Transverse colon (tissue), 4 donors: ENCODE data around the gene RNF144A. TPM values are rescaled to one million over a fixed set of nuclear protein-coding genes. Genes with fewer than 3 reads are reported as not detected.

Experiments used
- DNase-seq: peaks from one replicate; pipeline ENCODE4 v3.0.0-alpha.2; 2019
- H3K27ac ChIP-seq, 4 donors: fragments of 200-600 bp; sonication (generic); 2 replicates each; pipeline ENCODE4 v1.5.1; 2016 to 2018; ENCODE audit warnings: inconsistent platforms in 4 of 4
- H3K27me3 ChIP-seq: fragments of 200-600 bp; sonication (generic); 2 replicates; pipeline ENCODE4 v1.5.1; 2017; ENCODE audit warnings: inconsistent platforms
- H3K36me3 ChIP-seq, 4 donors: fragments of 200-600 bp; sonication (generic); 2 replicates each; pipeline ENCODE4 v1.5.1; 2017 to 2019; ENCODE audit warnings: inconsistent platforms in 4 of 4
- H3K4me1 ChIP-seq, 4 donors: fragments of 200-600 bp; sonication (generic); 2 replicates each; pipeline ENCODE4 v1.5.1; 2017 to 2020; ENCODE audit warnings: inconsistent platforms in 4 of 4
- H3K4me3 ChIP-seq, 4 donors: fragments of 200-600 bp; sonication (generic); 1 replicate in 1 of 4; 2 replicates in 3 of 4; pipeline versions ENCODE4 v1.5.1 to v1.6.1; 2017 to 2019; ENCODE audit warnings: inconsistent platforms in 4 of 4
- H3K9me3 ChIP-seq, 2 donors: fragments of 200-600 bp; sonication (generic); 2 replicates each; pipeline ENCODE4 v1.5.1; 2017 to 2019; ENCODE audit warnings: inconsistent platforms in 2 of 2
- CTCF ChIP-seq, 5 experiments: fragments of 200-600 bp in 3 of 5; fragments of 450-650 bp in 2 of 5; sonication (generic) in 3 of 5; IDR thresholded peaks; 1 replicate in 2 of 5; 2 replicates in 3 of 5; pipeline ENCODE4 v1.5.1; 2016 to 2017; ENCODE audit warnings: antibody characterized with exemption in 5 of 5, inconsistent platforms in 3 of 5, mild to moderate bottlenecking in 2 of 5, moderate library complexity in 1 of 5
- EP300 ChIP-seq: sonication (generic); formaldehyde crosslinking; IDR thresholded peaks from one replicate; pipeline ENCODE4 v1.6.1; 2017; ENCODE audit warnings: antibody characterized with exemption, low read depth
- POLR2A ChIP-seq: fragments of 450-650 bp; IDR thresholded peaks from one replicate; pipeline ENCODE4 v1.6.1; 2016; ENCODE audit warnings: antibody characterized with exemption, mild to moderate bottlenecking, moderate library complexity
- POLR2AphosphoS5 ChIP-seq, 3 donors: sonication (generic); formaldehyde crosslinking; IDR thresholded peaks; one replicate each; pipeline ENCODE4 v1.6.1; 2016; ENCODE audit warnings: antibody characterized with exemption in 3 of 3
- WGBS, 2 donors: methylation state at CpG; one replicate each; pipeline ENCODE4 v1.1.5; 2018; ENCODE audit warnings: low coverage in 1 of 2; 5-methylcytosine and 5-hydroxymethylcytosine counted together
- in situ Hi-C, 4 donors: fragments of 200-750 bp; cut with MboI; loops; one replicate each; pipeline versions ENCODE4 v1.15.0 to v1.15.1; 2017; ENCODE audit warnings: low sequenced_read_pairs in 3 of 4, low pct_ligation_motif_present in 1 of 4, low pct_unique_long_range_greater_than_20kb in 1 of 4
- intact Hi-C: fragments of 100-400 bp; cut with DNase I; formaldehyde crosslinking; loops from one replicate; pipeline ENCODE4 v1.15.1; 2023; ENCODE audit warnings: low total_unique reads
- total RNA-seq, 4 donors: library from RNA; depleted of rRNA; stranded (reverse); fragments of >200 nt; gene quantifications; one replicate each; pipeline ENCODE4 v1.1.0, GENCODE V29; 2016

The RNF144A gene
- total RNA-seq, 4 donors from 2014 or later = 24.0 to 145 (median 83.0) TPM

GRCh38 chr2:6881046-6881445 lies 36.2 kb upstream of the RNF144A start:
- no peaks in the 10 kb centered on the region for H3K9me3 ChIP-seq
- WGBS, 2 donors = 75 to 86% methylated on average over 1 of the region's 1 CpG
- no peak for DNase-seq
- no peak for TF ChIP-seq POLR2AphosphoS5 (IDR thresholded peaks at IDR 0.05)
- no peak for TF ChIP-seq CTCF (IDR thresholded peaks at IDR 0.05)
- no peak for TF ChIP-seq POLR2A
- TF ChIP-seq EP300 = no peak
- H3K4me1 ChIP-seq = peaks cover 0 to 14% (median 1%) of the 10 kb centered on the region in 4 donors
- no peak overlapping the region for H3K4me3 ChIP-seq
- H3K27ac ChIP-seq = no peak overlapping the region
- in situ Hi-C loops (no loop called here), intact Hi-C loops (no loop called here)
- H3K27me3 ChIP-seq = no peaks in the 10 kb centered on the region
- H3K36me3 ChIP-seq = no peaks in the 10 kb centered on the region

DNA sequence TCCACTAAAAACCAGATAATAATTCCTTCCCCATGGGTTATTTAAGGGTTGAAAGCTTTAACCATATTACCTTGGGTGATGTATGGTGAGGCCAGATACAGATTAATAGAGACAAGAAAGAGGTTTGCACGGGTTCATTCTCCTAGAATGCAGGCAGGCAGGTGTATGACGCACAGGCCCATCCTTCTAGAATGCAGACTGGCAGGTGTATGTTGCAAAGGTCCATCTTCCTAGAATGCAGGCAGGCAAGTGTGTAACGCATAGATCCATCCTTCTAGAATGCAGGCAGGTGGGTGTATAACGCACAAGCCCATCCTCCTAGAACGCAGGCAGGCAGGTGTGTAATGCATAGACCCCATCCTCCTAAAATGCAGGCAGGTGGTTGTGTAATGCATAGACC lies 35.7 kb upstream of the RNF144A start:
- Histone ChIP-seq H3K27me3 (no peaks in the 10 kb centered on the region), H3K36me3 (no peaks in the 10 kb centered on the region), H3K4me1 (peaks cover 0 to 14% (median 1%) of the 10 kb centered on the region in 4 donors), H3K9me3 (no peaks in the 10 kb centered on the region), H3K27ac (no peak overlapping the region), H3K4me3 (no peak overlapping the region)
- intact Hi-C loops = no loop called here
- no peak for DNase-seq
- WGBS, 2 donors = 68 to 87% methylated on average over 3 to 5 of the region's 5 CpGs
- TF ChIP-seq CTCF (IDR thresholded peaks at IDR 0.05) = no peak
- no peak for TF ChIP-seq EP300
- no peak for TF ChIP-seq POLR2A
- no peak for TF ChIP-seq POLR2AphosphoS5 (IDR thresholded peaks at IDR 0.05)
- in situ Hi-C loops = no loop called here

DNA sequence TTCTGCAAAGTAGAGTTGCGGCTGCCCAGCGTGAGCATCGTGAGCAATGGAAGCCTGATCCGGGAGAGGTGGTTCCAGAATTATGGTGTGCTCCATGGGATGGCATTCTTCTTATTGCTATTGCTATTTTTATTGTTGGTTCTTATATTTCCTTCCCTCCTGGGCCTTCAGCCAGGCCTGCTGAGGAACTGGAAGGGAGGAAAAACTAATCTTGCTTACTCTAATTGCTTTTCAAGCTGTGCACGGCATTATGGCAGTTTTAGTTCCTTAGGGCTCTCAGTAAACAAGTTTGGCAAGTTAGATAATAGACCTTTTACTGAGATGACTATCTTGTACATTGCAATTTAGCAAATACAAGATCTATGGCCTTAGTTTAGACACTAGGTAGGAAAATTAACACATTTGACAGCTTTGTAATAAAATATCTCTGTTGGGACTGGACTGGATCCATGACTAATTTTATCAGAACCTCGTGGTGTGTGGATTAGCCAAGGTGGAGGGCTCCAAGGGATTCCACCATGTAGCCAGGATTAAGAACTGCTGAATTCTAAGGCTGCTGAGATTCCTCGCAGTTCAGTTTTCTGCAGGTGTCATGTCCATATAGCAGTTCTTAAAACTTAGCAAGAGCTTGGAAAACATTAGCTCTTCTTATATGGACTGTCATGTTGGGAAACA lies 33.6 kb upstream of the RNF144A start:
- no peaks in the 10 kb centered on the region for H3K4me1 ChIP-seq
- DNase-seq = no peak
- in situ Hi-C loops (no loop called here), intact Hi-C loops (no loop called here)
- TF ChIP-seq CTCF (IDR thresholded peaks at IDR 0.05) (no peak), EP300 (no peak), POLR2AphosphoS5 (IDR thresholded peaks at IDR 0.05) (no peak), POLR2A (no peak)
- no peaks in the 10 kb centered on the region for H3K9me3 ChIP-seq
- no peaks in the 10 kb centered on the region for H3K27me3 ChIP-seq
- no peak overlapping the region for H3K4me3 ChIP-seq
- no peak overlapping the region for H3K27ac ChIP-seq
- H3K36me3 ChIP-seq = no peaks in the 10 kb centered on the region
- 67 to 68% methylated on average over 3 to 7 of the region's 7 CpGs for WGBS, 2 donors

DNA sequence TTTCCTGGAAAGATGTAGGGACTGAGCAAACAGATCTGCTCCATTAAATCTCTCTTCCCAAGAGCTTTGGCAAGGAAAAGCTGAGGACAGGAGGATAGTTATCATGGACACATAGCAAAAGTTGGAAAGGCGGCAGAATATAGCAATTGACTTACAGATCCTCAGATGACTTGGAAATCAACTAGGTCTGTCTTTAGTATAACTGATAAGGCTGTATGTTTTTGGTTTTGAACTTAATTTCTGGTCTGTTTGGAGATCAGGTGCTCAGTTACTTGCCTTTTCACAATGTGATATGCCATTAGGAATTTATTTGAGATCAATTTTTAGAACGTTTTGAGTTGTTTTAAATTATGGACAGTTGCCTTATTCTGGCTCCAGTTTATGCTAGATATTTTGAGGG lies 31.7 kb upstream of the RNF144A start:
- H3K27ac ChIP-seq = no peak overlapping the region
- WGBS, 2 donors = 84 to 89% methylated on average over 2 of the region's 2 CpGs
- intact Hi-C loops (no loop called here), in situ Hi-C loops (no loop called here)
- no peaks in the 10 kb centered on the region for H3K9me3 ChIP-seq
- H3K4me3 ChIP-seq = no peak overlapping the region
- no peaks in the 10 kb centered on the region for H3K36me3 ChIP-seq
- no peak for DNase-seq
- H3K27me3 ChIP-seq = no peaks in the 10 kb centered on the region
- TF ChIP-seq POLR2AphosphoS5 (IDR thresholded peaks at IDR 0.05) (no peak), CTCF (IDR thresholded peaks at IDR 0.05) (no peak), POLR2A (no peak), EP300 (no peak)
- H3K4me1 ChIP-seq = no peaks in the 10 kb centered on the region
